ENCODE results near the gene GPR151. TPM values are rescaled to one million over a fixed set of nuclear protein-coding genes. Genes with fewer than 3 reads are reported as not detected.

The GPR151 gene
- total and polyA plus RNA-seq, 2 experiments from 2014 or later: not detected

DNA sequence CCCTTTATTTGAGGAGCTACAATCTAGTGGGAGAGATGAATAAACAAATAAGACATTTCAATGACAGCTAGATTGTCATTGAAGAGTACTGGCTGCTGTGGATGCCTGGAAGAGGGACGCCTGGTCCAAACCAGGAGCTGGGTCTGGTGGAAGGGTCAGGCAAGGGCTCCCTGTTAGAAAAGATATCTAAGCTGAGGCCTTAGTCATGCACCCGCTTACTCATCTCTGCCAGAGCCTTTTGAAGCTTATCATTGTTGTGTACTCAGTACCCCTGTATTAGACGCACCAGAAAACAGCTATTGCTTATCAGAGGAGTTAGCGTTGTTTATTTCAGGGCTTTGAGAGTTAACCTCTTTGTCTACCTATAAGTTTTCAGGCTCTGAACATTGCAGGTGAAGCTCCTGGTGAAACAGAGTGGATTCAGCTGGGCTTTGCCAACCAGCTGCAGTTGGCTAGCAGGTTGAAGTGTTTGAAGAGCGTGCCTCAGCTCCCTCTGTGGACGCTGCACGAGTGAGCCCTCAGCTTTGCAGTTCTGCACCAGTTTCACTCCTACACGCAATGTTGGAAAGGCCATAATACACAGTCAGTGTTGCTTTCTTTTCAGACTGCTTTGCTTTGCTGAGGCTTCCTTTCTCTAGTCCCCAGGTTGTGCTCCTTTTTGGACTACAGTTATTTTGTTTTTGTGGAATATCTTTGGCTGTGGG, 5.6 kb upstream of the GPR151 start:
- in situ Hi-C loops (cut with MboI): no loop called here
- Histone ChIP-seq H3K4me1 (ENCODE audit: insufficient read depth) (no peaks in the 10 kb centered on the region), H3F3A (ENCODE audit: insufficient read depth) (no peaks in the 10 kb centered on the region), H4K20me1 (ENCODE audit: insufficient read depth) (no peaks in the 10 kb centered on the region), H2AFZ (no peak overlapping the region), H3K9ac (no peak overlapping the region), H3K9me2 (ENCODE audit: insufficient read depth) (no peaks in the 10 kb centered on the region), H3K27ac (no peak overlapping the region), H3K4me2 (ENCODE audit: unreplicated experiment) (no peak overlapping the region), H3K4me3 (no peak overlapping the region), H3K9me3 (ENCODE audit: low read depth) (no peaks in the 10 kb centered on the region), H3K36me3 (ENCODE audit: low read depth) (no peaks in the 10 kb centered on the region), H3K27me3 (replicated peaks; ENCODE audit: insufficient read depth) (peaks cover 4% of the 10 kb centered on the region; the same call in 1 of the 2 replicates), H3K79me2 (ENCODE audit: insufficient read depth) (no peaks in the 10 kb centered on the region)
- WGBS, 2 experiments (ENCODE audit: low coverage in 1 of 2, low lambda C conversion rate in 2 of 2, missing lambda C conversion rate in 2 of 2): 52 to 57% methylated on average over 8 of the region's 8 CpGs
- DNase-seq: no peak
- TF ChIP-seq EZH2 (IDR thresholded peaks at IDR 0.05; ENCODE audit: insufficient read depth, poor library complexity, severe bottlenecking) (no peak), EZH2phosphoT487 (IDR thresholded peaks at IDR 0.05; ENCODE audit: insufficient read depth, low read depth) (no peak)

DNA sequence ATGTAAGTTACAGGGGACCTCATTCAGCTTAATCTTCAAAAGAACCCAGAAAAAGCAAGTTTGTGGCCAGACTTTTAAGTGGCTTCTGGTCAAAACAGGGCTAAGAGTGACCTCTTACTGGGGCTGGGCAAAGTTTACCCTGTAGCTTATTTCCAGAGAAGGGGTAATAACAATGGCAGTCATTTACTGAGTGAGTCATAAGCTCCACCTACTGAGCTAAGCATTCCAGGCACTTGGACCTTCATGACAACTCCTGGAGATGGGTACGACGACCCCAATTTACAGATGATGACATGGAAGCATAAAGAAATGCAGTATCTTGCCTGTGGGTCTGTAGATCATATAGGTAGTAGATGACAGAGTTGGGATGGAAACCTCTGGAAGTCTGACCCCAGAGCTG, 4.7 kb upstream of the GPR151 start:
- Histone ChIP-seq H3K4me2 (ENCODE audit: unreplicated experiment) (no peak overlapping the region), H3K9me3 (ENCODE audit: low read depth) (no peaks in the 10 kb centered on the region), H3K79me2 (ENCODE audit: insufficient read depth) (no peaks in the 10 kb centered on the region), H3K36me3 (ENCODE audit: low read depth) (no peaks in the 10 kb centered on the region), H3K4me1 (ENCODE audit: insufficient read depth) (no peaks in the 10 kb centered on the region), H3K27ac (no peak overlapping the region), H3K4me3 (no peak overlapping the region), H4K20me1 (ENCODE audit: insufficient read depth) (no peaks in the 10 kb centered on the region), H3K27me3 (replicated peaks; ENCODE audit: insufficient read depth) (peaks cover 4% of the 10 kb centered on the region; the same call in 1 of the 2 replicates), H3F3A (ENCODE audit: insufficient read depth) (no peaks in the 10 kb centered on the region), H3K9ac (no peak overlapping the region), H3K9me2 (ENCODE audit: insufficient read depth) (no peaks in the 10 kb centered on the region), H2AFZ (no peak overlapping the region)
- 47 to 61% methylated on average over 2 of the region's 2 CpGs for WGBS, 2 experiments (ENCODE audit: low coverage in 1 of 2, low lambda C conversion rate in 2 of 2, missing lambda C conversion rate in 2 of 2)
- TF ChIP-seq EZH2 (IDR thresholded peaks at IDR 0.05; ENCODE audit: insufficient read depth, poor library complexity, severe bottlenecking) (no peak), EZH2phosphoT487 (IDR thresholded peaks at IDR 0.05; ENCODE audit: insufficient read depth, low read depth) (no peak)
- DNase-seq: no peak
- in situ Hi-C loops (cut with MboI): no loop called here

GRCh38 chr5:146519554-146519953, 3.6 kb upstream of the GPR151 start:
- no peaks in the 10 kb centered on the region for H3K9me3 ChIP-seq (ENCODE audit: low read depth)
- no peaks in the 10 kb centered on the region for H3K4me1 ChIP-seq (ENCODE audit: insufficient read depth)
- no peaks in the 10 kb centered on the region for H3K36me3 ChIP-seq (ENCODE audit: low read depth)
- H3K79me2 ChIP-seq (ENCODE audit: insufficient read depth): no peaks in the 10 kb centered on the region
- no peak for DNase-seq
- 60 to 61% methylated on average over 2 of the region's 2 CpGs for WGBS, 2 experiments (ENCODE audit: low coverage in 1 of 2, low lambda C conversion rate in 2 of 2, missing lambda C conversion rate in 2 of 2)
- in situ Hi-C loops (cut with MboI): no loop called here
- no peak overlapping the region for H3K4me3 ChIP-seq
- no peaks in the 10 kb centered on the region for H4K20me1 ChIP-seq (ENCODE audit: insufficient read depth)
- TF ChIP-seq EZH2 (IDR thresholded peaks at IDR 0.05; ENCODE audit: insufficient read depth, poor library complexity, severe bottlenecking): no peak
- no peak for TF ChIP-seq EZH2phosphoT487 (IDR thresholded peaks at IDR 0.05; ENCODE audit: insufficient read depth, low read depth)
- H2AFZ ChIP-seq: no peak overlapping the region
- H3K9me2 ChIP-seq (ENCODE audit: insufficient read depth): no peaks in the 10 kb centered on the region
- 0 out of 2 replicates have a peak, but pooled peaks cover 4% of the 10 kb centered on the region for H3F3A ChIP-seq (ENCODE audit: insufficient read depth)
- H3K27ac ChIP-seq: no peak overlapping the region
- H3K4me2 ChIP-seq (ENCODE audit: unreplicated experiment): no peak overlapping the region
- no peaks in the 10 kb centered on the region; the same call in 1 of the 2 replicates for H3K27me3 ChIP-seq (replicated peaks; ENCODE audit: insufficient read depth)
- no peak overlapping the region for H3K9ac ChIP-seq

DNA sequence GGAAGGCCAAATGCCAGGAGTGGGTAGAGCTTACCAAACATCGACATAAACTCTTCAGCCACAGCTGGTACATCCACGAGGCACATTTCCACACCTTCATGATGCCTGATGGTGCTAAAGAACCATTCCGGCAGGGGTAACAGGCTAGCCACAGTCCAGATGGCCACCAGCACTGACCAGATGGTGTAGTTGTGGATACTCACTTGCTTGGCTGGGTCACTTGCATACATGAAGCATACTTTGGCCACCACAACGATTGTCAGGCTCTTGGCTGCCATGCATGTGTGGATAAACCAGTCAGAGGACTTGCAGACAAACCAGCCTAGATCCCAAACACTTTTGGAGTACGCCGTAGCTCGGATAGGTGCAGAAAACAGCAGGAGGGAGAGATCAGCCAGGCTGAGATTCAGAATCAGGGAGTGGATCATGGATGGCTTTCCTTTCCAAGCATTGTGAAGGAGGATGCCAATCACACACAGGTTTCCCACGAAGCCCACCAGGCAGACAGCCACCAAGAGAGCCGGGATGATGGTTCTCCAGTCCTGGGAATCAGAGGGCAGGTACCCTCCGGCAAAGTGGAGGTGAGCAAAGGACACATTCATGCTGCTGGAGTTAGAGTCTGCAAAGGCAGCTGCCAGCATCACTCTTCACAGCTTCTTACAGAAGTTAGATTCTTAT, 378 bp downstream of the GPR151 start:
- peaks cover 22% of the 10 kb centered on the region for H3K36me3 ChIP-seq (ENCODE audit: low read depth)
- H3K27ac ChIP-seq: no peak overlapping the region
- in situ Hi-C loops (cut with MboI): no loop called here
- peaks cover 13% of the 10 kb centered on the region; the same call in 1 of the 2 replicates for H3F3A ChIP-seq (ENCODE audit: insufficient read depth)
- no peak overlapping the region for H3K4me2 ChIP-seq (ENCODE audit: unreplicated experiment)
- no peak for TF ChIP-seq EZH2phosphoT487 (IDR thresholded peaks at IDR 0.05; ENCODE audit: insufficient read depth, low read depth)
- TF ChIP-seq EZH2 (IDR thresholded peaks at IDR 0.05; ENCODE audit: insufficient read depth, poor library complexity, severe bottlenecking): no peak
- H3K4me3 ChIP-seq: no peak overlapping the region
- H2AFZ ChIP-seq: no peak overlapping the region
- no peaks in the 10 kb centered on the region for H3K9me3 ChIP-seq (ENCODE audit: low read depth)
- no peaks in the 10 kb centered on the region for H3K4me1 ChIP-seq (ENCODE audit: insufficient read depth)
- no peaks in the 10 kb centered on the region for H4K20me1 ChIP-seq (ENCODE audit: insufficient read depth)
- no peak overlapping the region for H3K9ac ChIP-seq
- no peaks in the 10 kb centered on the region for H3K9me2 ChIP-seq (ENCODE audit: insufficient read depth)
- 70% methylated on average over 10 of the region's 10 CpGs for WGBS, 2 experiments (ENCODE audit: low coverage in 1 of 2, low lambda C conversion rate in 2 of 2, missing lambda C conversion rate in 2 of 2)
- H3K27me3 ChIP-seq (replicated peaks; ENCODE audit: insufficient read depth): no peaks in the 10 kb centered on the region
- H3K79me2 ChIP-seq (ENCODE audit: insufficient read depth): no peaks in the 10 kb centered on the region
- no peak for DNase-seq

Data from GM23248 (cell line).